ENCODE measurements around the gene UGT1A5.

UGT1A5 gene

GRCh38 chr2:233807966-233808935 is 95.5 kb downstream of the UGT1A5 start:
- no peak for DNase-seq (ENCODE audit: low read depth, low spot score)

DNA sequence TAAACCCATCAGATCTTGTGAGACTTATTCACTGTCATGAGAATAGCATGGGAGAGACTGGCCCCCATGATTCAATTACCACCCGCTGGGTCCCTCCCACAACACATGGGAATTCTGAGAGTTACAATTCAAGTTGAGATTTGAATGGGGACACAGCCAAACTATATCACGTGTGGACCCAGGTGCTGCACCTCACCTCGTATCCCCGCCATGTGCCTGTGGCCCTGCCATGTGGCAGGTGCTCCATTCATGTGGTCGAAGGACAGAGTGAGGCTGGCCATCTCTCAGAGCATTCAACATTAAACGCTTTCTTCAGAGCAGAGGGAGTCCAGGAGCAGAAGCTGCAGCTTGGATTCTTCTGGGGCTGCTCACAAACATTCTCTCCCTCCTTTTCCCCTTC is 97.7 kb downstream of the UGT1A5 start:
- no peak for DNase-seq (ENCODE audit: low read depth, low spot score)

GRCh38 chr2:233811087-233811486 is 98.4 kb downstream of the UGT1A5 start:
- no peak for DNase-seq (ENCODE audit: low read depth, low spot score)

DNA sequence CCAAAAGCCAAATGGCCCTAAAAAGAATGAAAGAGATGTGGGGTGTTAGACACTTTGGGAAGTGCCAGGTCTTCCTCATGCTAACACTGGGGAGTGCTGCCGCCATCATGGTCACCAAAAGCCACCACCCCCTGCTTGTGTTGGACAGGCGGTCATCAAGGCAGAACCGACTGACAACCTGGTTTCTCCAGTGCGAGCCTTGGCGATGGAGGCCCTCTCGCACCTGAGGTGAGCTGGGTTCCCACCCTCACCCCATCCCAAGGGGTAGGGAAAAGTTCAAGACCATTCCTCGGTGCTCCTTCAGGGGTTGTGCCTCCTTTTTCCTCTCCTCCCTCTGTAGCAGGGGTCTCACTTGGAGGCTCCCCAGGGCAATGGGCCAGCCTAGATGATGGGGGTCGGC is 99.0 kb downstream of the UGT1A5 start:
- no peak for DNase-seq (ENCODE audit: low read depth, low spot score)

GRCh38 chr2:233813236-233814055 is 100.7 kb downstream of the UGT1A5 start:
- DNase-seq (ENCODE audit: low read depth, low spot score) = no peak

GRCh38 chr2:233814056-233814835 is 101.5 kb downstream of the UGT1A5 start:
- DNase-seq (ENCODE audit: low read depth, low spot score) = no peak

- DNase-seq (ENCODE audit: low read depth, low spot score) = no peak
These were observed 103.2 kb downstream of the UGT1A5 start for GRCh38 chr2:233815861-233816260.

DNA sequence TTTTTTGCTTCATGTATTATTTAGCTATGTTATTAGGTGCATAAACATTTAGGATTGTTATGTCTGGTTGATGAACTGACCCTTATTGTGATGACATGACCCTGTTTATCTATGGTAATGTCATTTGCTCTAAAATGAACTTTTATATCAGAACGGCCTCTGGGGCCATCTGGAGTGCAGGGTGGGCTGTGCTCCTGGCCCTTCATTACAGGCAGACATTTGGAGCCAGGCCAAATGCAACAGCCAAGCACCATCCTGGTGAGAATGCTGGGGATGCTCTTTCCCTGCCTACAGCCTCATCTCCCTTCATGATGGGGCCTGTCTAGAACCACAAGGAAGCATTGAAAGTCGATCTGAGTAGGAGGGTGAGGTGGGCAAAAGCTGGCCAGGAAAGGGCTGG is 103.6 kb downstream of the UGT1A5 start:
- no peak for DNase-seq (ENCODE audit: low read depth, low spot score)

- DNase-seq (ENCODE audit: low read depth, low spot score) = no peak
These were observed 104.1 kb downstream of the UGT1A5 start for GRCh38 chr2:233816771-233817170.

DNA sequence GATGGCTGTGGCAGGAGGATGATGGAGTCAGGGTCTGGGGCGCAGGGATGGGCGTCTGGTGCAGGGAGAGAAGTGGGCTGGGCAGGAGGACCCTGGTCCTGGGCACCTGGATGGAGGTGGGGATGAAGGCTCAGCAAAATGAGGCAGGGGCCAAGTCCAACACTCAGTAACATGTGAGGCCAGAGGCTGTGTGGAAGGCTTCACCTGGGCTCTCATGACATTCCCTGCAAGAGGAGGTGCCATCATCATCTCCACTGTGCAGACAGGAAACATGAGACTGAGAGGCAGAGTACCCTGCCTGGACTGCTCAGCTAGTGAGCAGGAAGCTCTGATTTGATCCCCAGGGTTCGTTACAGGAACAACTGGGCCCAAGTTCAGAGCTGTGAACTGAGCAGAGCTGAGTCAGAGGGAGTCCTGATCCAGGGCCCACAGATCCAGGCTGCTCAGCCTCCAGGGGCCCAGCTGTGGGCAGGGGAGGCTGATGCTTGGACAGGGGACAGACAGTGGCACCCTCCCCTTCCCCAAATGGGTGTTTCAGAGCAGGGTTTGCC is 104.7 kb downstream of the UGT1A5 start:
- no peak for DNase-seq (ENCODE audit: low read depth, low spot score)

- no peak for DNase-seq (ENCODE audit: low read depth, low spot score)
These were observed 105.4 kb downstream of the UGT1A5 start for GRCh38 chr2:233817995-233818638.

DNA sequence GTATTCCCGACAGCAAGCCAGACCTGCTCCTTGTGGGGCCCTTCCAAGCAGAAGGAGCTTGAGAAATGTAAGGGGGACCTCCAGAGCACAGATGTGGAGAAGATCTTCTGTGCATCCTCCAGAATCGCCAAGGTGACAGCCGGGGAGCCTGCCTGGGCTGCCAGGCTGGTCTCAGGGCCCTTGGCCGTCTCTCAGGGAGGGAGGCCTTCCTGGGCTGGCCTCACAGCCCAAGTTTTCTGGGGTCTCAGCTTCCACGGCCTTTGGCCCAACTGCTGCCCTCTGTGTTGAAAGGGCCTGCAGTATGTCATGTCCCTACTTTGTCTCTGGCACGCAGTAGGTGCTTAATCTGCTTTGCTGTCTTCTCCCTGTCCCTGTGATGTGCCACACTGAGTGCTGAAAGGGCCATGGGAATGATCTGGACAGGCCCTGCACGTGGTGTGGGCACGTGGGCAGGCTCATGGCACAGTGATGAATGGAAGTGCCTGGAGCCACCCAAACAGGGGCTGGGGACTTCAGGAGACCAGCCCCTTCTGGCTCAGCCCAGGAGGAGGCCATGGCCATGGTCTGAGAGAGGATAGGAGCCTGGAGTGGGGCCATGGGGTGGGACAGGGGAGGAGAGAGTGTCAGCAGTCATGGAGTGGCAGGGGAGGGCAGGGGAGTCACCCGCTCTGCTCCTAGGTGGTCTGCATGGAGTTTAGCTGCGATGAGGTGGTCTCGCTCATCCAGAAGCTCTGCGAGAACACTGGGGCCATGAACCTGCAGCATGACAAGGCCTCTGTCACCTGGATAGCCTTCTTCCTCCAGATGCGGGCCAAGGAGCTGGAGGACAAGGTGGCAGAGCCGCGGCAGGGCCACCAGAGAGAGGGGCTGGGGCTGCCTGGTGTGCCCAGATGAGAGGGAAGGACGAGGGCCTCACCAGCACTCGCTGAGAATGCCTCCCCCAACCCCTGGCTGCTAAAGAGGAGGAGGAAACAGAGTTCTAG is 106.2 kb downstream of the UGT1A5 start:
- DNase-seq (ENCODE audit: low read depth, low spot score) = no peak

GRCh38 chr2:233819884-233820773 is 107.4 kb downstream of the UGT1A5 start:
- DNase-seq (ENCODE audit: low read depth, low spot score) = no peak

DNA sequence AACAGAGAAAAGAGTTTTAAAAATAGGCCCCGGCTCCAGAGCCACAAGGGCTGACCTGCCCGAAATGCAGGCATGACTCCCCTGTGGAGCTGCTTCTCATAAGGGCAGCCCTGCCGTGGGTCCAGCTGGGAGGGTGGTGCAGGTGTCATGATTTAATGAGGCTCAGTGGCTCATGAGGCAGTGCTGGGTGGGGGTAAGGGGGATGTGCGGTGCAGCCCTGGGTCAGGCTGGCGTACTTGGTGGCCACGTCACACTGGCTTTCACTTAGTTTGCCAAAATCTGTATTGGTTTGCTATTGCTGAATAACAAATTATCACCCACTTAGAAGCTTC is 108.0 kb downstream of the UGT1A5 start:
- DNase-seq (ENCODE audit: low read depth, low spot score) = no peak

DNA sequence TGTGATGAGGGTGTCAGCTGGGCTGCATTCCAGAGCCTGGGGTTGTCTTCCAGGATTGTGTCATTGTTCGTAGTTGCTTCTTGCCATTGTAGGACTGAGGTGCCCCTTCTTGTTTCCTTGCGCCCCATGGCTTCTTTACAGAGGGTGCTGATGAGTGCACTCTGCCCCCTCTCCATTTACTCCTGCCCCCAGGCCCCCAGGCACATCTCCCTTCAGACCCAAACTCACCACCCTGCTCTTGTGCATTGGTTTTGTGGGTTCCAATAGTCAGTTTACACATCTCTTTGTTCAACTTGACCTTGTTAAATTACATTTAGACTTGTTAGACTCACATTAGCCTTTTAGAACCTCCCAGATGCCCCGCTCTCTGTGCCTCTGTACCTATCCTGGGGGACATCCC is 108.5 kb downstream of the UGT1A5 start:
- no peak for DNase-seq (ENCODE audit: low read depth, low spot score)

GRCh38 chr2:233821709-233822100 is 109.0 kb downstream of the UGT1A5 start:
- no peak for DNase-seq (ENCODE audit: low read depth, low spot score)

DNA sequence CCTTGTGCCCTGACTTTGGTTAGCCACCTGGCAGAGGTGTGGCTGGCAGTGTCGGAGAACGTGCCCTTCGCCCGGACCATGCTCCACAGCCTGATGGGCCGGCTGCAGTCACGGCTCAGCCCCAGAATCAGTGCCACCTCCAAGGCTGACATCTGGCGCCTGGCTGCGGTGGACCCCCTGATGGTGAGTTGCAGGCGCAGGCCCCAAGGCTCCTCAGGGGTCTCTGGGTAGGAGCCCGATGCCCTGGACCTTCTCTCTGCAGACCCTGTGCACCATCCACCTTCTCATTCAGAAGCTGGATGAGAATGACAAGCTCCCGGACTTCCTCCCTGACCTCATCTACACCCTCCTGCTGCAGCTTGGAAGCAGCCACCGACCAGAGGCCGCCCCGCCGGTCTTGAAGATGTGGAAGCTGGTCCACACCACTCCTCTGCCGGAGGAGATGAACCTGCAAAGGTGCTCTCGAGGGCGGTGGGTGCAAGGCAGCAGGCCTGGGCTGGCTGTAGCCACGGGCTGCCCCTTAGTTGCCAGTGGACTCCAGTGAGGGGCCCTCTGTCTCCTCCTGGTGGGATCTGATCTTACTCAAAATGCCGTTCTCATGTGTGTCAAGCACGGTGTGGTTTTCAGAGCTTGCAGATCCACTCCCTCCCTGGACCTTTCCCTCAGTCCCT is 109.5 kb downstream of the UGT1A5 start:
- no peak for DNase-seq (ENCODE audit: low read depth, low spot score)

All from astrocyte of the hippocampus (primary cell).